ENCODE data around the gene CCDC18. TPM values are rescaled to one million over a fixed set of nuclear protein-coding genes. Genes with fewer than 3 reads are reported as not detected.
"Not testable (repeated sequence)": the region's sequence is repeated elsewhere in the genome, so short reads cannot be mapped to it uniquely, and the experiment has no call there.

Gene CCDC18
- total RNA-seq, 4 donors from 2014 or later: 1.5 to 5.1 (median 2.8) TPM

DNA sequence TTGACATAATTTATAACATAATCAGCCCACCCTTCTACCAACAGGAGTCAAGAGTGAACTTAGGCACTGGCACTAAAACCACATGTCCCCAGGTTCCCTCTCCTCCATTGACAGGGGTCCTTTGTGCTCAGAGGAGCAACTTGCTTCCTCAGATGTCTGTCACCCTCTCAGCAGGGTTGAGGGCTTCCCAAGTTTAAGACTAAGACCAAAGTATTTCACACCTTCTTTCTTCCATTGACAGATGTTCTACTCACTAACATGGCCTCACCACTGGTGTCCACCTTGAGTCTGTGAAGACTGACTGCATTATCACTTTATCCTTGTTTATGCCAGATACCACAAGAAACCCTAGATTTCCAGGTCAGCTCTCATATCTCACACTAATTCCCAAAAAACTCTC lies 56.5 kb downstream of the CCDC18 start:
- in situ Hi-C loops (cut with MboI; ENCODE audit: low pct_ligation_motif_present in 1 of 4, low pct_unique_long_range_greater_than_20kb in 1 of 4, low sequenced_read_pairs in 3 of 4): no loop called here
- H3K4me1 ChIP-seq: no peaks in the 10 kb centered on the region
- intact Hi-C loops (cut with DNase I; ENCODE audit: low total_unique reads): no loop called here
- H3K27me3 ChIP-seq: no peaks in the 10 kb centered on the region
- no peak for TF ChIP-seq POLR2AphosphoS5 (IDR thresholded peaks at IDR 0.05)
- no peak for TF ChIP-seq POLR2A (IDR thresholded peaks at IDR 0.05)
- TF ChIP-seq EP300 (IDR thresholded peaks at IDR 0.05; ENCODE audit: low read depth): no peak
- TF ChIP-seq, protein P1, sequence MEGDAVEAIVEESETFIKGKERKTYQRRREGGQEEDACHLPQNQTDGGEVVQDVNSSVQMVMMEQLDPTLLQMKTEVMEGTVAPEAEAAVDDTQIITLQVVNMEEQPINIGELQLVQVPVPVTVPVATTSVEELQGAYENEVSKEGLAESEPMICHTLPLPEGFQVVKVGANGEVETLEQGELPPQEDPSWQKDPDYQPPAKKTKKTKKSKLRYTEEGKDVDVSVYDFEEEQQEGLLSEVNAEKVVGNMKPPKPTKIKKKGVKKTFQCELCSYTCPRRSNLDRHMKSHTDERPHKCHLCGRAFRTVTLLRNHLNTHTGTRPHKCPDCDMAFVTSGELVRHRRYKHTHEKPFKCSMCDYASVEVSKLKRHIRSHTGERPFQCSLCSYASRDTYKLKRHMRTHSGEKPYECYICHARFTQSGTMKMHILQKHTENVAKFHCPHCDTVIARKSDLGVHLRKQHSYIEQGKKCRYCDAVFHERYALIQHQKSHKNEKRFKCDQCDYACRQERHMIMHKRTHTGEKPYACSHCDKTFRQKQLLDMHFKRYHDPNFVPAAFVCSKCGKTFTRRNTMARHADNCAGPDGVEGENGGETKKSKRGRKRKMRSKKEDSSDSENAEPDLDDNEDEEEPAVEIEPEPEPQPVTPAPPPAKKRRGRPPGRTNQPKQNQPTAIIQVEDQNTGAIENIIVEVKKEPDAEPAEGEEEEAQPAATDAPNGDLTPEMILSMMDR (IDR thresholded peaks at IDR 0.05): no peak
- H3K4me3 ChIP-seq: no peak overlapping the region
- H3K27ac ChIP-seq: no peak overlapping the region
- no peaks in the 10 kb centered on the region for H3K9me3 ChIP-seq
- DNase-seq: no peak
- peaks cover 0 to 1% (median 0%) of the 10 kb centered on the region in 4 donors for H3K36me3 ChIP-seq

GRCh38 chr1:93238425-93238824 lies 57.9 kb downstream of the CCDC18 start:
- no peak for DNase-seq
- H3K27ac ChIP-seq: no peak overlapping the region
- no peak overlapping the region for H3K4me3 ChIP-seq
- TF ChIP-seq, protein P1 (IDR thresholded peaks at IDR 0.05): no peak
- TF ChIP-seq POLR2A (IDR thresholded peaks at IDR 0.05) (no peak), EP300 (IDR thresholded peaks at IDR 0.05; ENCODE audit: low read depth) (no peak), POLR2AphosphoS5 (IDR thresholded peaks at IDR 0.05) (no peak)
- peaks cover 3 to 4% of the 10 kb centered on the region in 2 donors for H3K9me3 ChIP-seq
- intact Hi-C loops (cut with DNase I; ENCODE audit: low total_unique reads): no loop called here
- in situ Hi-C loops (cut with MboI; ENCODE audit: low pct_ligation_motif_present in 1 of 4, low pct_unique_long_range_greater_than_20kb in 1 of 4, low sequenced_read_pairs in 3 of 4): no loop called here
- no peaks in the 10 kb centered on the region for H3K27me3 ChIP-seq
- peaks cover 0 to 5% (median 0%) of the 10 kb centered on the region in 4 donors for H3K36me3 ChIP-seq
- H3K4me1 ChIP-seq: no peaks in the 10 kb centered on the region
- WGBS, 2 donors (ENCODE audit: low coverage in 1 of 2): 95 to 100% methylated on average over 1 of the region's 1 CpG

DNA sequence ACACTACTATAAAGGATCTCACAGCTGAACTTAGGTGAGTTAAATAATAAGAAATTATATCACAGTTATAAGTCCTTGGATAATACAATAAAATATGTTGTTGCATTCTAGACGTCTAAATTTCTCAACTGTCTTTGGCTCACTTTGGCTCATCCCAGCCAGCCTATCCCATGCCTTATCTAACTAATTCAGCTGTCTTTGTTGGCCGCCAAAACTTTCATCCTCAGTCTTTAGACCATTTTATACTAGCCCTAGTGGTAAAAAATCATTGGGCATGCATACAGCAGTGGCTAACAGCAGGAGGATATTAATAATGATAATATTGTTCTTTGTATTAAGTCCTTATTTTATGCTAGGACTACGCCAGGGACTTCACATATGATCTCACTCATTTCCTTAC lies 59.3 kb downstream of the CCDC18 start:
- peaks cover 0 to 8% (median 0%) of the 10 kb centered on the region in 4 donors for H3K36me3 ChIP-seq
- H3K4me3 ChIP-seq: no peak overlapping the region
- in situ Hi-C loops (cut with MboI; ENCODE audit: low pct_ligation_motif_present in 1 of 4, low pct_unique_long_range_greater_than_20kb in 1 of 4, low sequenced_read_pairs in 3 of 4) (no loop called here), intact Hi-C loops (cut with DNase I; ENCODE audit: low total_unique reads) (no loop called here)
- no peak overlapping the region for H3K27ac ChIP-seq
- TF ChIP-seq, protein P1 (IDR thresholded peaks at IDR 0.05): no peak
- TF ChIP-seq EP300 (IDR thresholded peaks at IDR 0.05; ENCODE audit: low read depth): no peak
- TF ChIP-seq POLR2A (IDR thresholded peaks at IDR 0.05): no peak
- no peak for TF ChIP-seq POLR2AphosphoS5 (IDR thresholded peaks at IDR 0.05)
- peaks cover 0 to 2% (median 0%) of the 10 kb centered on the region in 4 donors for H3K4me1 ChIP-seq
- 88 to 92% methylated on average over 3 of the region's 3 CpGs for WGBS, 2 donors (ENCODE audit: low coverage in 1 of 2)
- peaks cover 5 to 10% of the 10 kb centered on the region in 2 donors for H3K9me3 ChIP-seq
- no peaks in the 10 kb centered on the region for H3K27me3 ChIP-seq
- DNase-seq: no peak

GRCh38 chr1:93243233-93243632 lies 62.7 kb downstream of the CCDC18 start:
- H3K36me3 ChIP-seq; H3K27ac ChIP-seq; H3K4me1 ChIP-seq; H3K27me3 ChIP-seq; intact Hi-C loops (cut with DNase I; ENCODE audit: low total_unique reads); in situ Hi-C loops (cut with MboI; ENCODE audit: low pct_ligation_motif_present in 1 of 4, low pct_unique_long_range_greater_than_20kb in 1 of 4, low sequenced_read_pairs in 3 of 4); H3K4me3 ChIP-seq; DNase-seq: not testable (repeated sequence)
- H3K9me3 ChIP-seq: peaks cover 5 to 10% of the 10 kb centered on the region in 2 donors
- WGBS, 2 donors (ENCODE audit: low coverage in 1 of 2): 92% methylated on average over 3 of the region's 3 CpGs; no CpG with 5 or more reads in 1 of the 2 donors
